GM12801 (cell line): ENCODE results near the gene CNOT3.

Experiments
- TF ChIP-seq, protein P1 (sequence below): IDR thresholded peaks from one replicate; pipeline ENCODE4 v1.5.1; 2011; ENCODE audit warnings: control low read depth; ENCODE audit not compliant: insufficient read length; ENCODE audit errors: extremely low read depth

The CNOT3 gene

DNA sequence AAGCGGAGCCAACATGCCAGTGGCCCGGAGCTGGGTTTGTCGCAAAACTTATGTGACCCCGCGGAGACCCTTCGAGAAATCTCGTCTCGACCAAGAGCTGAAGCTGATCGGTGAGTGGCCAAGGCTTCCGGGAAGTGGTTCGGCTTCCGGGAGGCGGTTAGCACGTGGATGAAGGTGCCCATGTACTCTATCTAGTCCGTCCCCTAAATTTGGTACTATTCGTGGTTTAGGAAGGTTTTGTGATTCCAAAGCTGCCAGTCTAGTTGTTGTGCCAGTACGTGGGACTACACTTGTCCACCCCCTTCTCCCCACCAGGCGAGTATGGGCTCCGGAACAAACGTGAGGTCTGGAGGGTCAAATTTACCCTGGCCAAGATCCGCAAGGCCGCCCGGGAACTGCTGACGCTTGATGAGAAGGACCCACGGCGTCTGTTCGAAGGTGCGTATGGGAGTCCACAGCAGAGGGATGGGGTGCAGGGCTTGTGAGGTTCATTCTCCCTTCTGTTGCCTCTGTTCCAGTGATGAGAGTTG lies 63.7 kb downstream of the CNOT3 start:
- TF ChIP-seq, protein P1, sequence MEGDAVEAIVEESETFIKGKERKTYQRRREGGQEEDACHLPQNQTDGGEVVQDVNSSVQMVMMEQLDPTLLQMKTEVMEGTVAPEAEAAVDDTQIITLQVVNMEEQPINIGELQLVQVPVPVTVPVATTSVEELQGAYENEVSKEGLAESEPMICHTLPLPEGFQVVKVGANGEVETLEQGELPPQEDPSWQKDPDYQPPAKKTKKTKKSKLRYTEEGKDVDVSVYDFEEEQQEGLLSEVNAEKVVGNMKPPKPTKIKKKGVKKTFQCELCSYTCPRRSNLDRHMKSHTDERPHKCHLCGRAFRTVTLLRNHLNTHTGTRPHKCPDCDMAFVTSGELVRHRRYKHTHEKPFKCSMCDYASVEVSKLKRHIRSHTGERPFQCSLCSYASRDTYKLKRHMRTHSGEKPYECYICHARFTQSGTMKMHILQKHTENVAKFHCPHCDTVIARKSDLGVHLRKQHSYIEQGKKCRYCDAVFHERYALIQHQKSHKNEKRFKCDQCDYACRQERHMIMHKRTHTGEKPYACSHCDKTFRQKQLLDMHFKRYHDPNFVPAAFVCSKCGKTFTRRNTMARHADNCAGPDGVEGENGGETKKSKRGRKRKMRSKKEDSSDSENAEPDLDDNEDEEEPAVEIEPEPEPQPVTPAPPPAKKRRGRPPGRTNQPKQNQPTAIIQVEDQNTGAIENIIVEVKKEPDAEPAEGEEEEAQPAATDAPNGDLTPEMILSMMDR, result no peak

DNA sequence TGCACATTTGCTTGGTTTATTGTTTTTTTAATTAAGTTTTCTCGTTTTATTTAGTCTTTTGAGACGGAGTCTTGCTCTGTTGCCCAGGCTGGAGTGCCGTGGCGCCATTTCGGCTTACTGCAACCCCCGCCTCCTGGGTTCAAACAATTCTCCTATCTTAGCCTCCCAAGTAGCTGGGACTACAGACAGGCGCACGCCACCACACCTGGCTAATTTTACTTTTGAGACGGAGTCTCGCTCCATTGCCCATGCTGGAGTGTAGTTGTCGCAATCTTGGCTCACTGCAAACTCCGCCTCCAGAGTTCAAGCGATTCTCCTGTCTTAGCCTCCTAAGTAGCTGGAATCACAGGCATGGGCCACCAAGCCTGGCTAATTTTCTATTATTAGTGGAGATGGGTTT lies 64.4 kb downstream of the CNOT3 start:
- TF ChIP-seq, protein P1, result no peak

DNA sequence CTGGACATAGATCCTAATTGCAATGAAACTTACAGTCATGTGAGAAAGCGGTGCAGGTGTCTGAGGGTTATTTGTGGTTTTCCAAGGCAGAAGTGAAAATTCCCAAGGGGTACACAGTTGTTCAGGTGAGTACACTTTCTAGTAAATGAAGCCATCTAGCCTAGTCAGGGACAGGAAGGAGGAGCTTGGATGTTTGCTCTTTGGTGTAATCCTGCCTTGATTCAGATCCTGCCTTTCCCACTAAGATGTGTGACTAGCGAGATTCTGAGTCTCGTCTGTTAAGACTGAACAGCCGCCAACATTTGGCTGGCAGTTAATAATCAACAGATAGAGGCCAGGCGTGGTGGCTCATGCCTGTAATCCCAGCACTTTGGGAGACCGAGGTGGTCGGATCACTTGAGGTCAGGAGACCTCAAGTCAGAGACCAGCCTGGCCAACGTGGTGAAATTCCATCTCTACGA lies 65.6 kb downstream of the CNOT3 start:
- TF ChIP-seq, protein P1, result no peak

DNA sequence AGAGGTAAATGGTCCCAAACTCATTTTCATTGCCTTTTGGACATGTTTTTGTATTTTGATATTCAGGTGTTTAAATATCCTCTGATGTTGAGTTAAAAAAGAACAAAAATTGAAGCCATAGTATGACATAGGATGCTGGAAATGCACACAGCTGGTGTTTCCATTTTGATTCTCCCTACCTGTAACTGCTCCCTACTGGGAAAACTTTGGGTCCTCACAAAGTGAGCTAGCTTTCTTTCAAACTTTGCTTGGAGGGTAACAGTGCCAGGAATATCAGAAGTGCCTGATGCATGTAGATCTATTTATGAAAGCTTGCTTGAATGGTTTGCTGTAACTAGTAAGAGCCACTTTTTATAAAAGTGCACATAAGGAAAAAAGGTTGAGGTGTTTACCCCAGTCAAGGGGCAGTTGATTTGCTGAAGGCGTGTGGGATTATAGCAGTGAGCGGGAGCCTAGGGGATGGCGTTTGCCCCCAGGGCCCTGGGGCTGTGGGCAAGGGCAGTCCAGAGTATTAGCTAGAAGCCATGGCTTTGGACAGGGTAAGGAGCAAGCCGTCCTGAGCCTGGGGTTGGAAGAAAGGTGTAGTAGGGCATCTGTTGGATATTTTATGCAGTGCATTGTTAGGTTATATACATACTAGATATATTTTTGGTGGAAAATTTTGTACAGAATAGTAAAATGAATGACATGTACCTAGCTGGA lies 67.4 kb downstream of the CNOT3 start:
- TF ChIP-seq, protein P1, result no peak
